PFSK-1 (cell line): ENCODE measurements around the gene ATP6V0D1.

ENCODE experiments used
- FOXP2 ChIP-seq: optimal IDR thresholded peaks from 2 replicates; pipeline ENCODE3; 2011; ENCODE audit warnings: borderline replicate concordance, control low read depth, inconsistent platforms; ENCODE audit not compliant: insufficient read depth; ENCODE audit errors: extremely low read length, extremely low read depth
- POLR2AphosphoS5 ChIP-seq: IDR thresholded peaks from 2 replicates; pipeline ENCODE4 v1.6.1; 2012; ENCODE audit warnings: low read depth, mild to moderate bottlenecking, control low read depth, low read length, moderate library complexity
- REST ChIP-seq, 2 experiments: IDR thresholded peaks; 2 replicates each; pipeline versions ENCODE4 v1.6.1 to v1.8.0; 2011 to 2012; ENCODE audit warnings: low read depth in 2 of 2, low read length in 2 of 2, control low read depth in 1 of 2, inconsistent platforms in 1 of 2, mild to moderate bottlenecking in 1 of 2, moderate library complexity in 1 of 2; ENCODE audit not compliant: insufficient read depth in 1 of 2
- SIN3A ChIP-seq: IDR thresholded peaks from 2 replicates; pipeline ENCODE4 v1.6.1; 2012; ENCODE audit warnings: mild to moderate bottlenecking, low read length, moderate library complexity, borderline replicate concordance; ENCODE audit not compliant: insufficient read depth
- TAF1 ChIP-seq: IDR thresholded peaks from 2 replicates; pipeline ENCODE4 v1.6.1; 2012; ENCODE audit warnings: low read length, control low read depth, borderline replicate concordance; ENCODE audit not compliant: insufficient read depth

Gene ATP6V0D1

DNA sequence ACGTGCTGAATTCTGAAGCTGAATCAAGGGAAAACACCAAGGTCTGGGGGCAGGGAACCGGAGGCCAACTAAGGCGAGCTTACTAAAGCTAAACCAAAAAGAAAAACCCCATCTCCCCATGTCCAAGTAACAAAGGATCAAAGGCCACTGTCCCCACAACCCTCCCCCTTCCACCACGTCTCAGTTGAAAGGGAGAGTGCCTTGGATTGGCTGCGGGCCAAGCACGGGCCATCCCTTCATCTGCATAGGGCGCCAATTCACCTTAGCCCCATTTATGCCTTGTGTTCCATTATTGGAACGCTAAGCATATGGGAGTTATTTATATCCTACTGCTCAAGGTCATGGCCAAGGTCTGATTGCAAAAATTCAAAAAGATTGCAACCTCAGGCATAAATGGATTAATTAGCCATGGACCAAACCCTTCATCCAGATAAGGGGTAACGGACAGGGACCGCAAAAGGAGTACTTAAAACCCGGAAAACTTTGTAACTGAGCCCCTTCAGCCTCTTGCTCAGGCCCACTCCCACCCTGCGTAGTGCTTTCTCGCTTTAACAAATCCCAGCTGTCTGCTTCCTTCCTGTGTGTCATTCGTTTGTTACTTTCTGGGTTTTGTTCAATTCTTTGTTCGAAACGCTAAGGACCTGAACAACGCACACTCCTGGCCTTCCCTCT is 740 bp upstream of the ATP6V0D1 start:
- TF ChIP-seq POLR2AphosphoS5 = no peak

GRCh38 chr16:67477960-67478554 is 2.9 kb downstream of the ATP6V0D1 start:
- TF ChIP-seq POLR2AphosphoS5 (no peak), FOXP2 (no peak), TAF1 (no peak), REST (IDR thresholded peaks at IDR 0.05; ENCODE audit: insufficient read depth in 1 of 2, low read depth in 2 of 2, low read length in 2 of 2) (no peak), SIN3A (no peak)

DNA sequence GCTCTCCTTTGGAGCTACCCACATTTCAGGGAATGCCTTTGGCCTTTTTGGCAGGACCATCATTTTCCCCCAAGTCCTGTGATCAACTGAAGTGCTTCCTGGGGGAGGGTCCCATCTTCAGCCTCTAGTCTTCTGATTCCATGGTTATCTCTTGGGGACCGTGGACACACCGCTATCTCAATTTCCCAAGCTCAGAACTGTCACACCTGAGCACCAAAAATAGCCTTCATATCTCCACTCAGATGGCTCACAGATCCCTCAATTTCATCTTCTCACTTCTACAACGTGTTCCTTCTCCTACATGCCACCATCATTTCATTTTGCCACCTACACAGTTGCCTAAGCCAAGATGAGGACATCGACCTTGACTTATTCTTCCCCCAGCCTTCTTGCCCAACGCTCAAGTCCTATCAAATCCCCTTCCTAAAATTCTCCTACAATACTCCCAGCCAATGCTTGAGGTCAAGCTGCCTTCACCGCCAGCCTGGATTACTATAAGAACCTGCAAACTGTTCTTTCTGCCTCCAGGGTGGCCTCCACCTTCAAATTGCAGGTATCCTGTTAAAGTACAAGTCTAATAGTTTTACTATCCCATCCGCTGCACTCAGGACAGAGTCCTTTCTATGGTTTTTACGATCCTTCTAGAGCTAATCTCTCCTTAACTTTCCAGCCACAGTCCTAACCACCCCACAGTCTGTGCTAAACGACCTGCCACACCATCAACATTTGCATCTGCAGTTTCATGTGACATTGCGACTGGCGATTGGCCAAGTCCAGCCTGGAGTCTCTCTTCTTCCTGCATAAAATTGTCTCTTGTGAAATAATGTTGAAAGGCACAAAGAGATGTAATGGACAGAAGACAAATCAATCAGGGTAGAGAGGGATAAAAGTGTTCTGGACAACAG is 6.2 kb downstream of the ATP6V0D1 start:
- TF ChIP-seq TAF1 (no peak), SIN3A (no peak), FOXP2 (no peak), REST (IDR thresholded peaks at IDR 0.05; ENCODE audit: insufficient read depth in 1 of 2, low read depth in 2 of 2, low read length in 2 of 2) (no peak)

DNA sequence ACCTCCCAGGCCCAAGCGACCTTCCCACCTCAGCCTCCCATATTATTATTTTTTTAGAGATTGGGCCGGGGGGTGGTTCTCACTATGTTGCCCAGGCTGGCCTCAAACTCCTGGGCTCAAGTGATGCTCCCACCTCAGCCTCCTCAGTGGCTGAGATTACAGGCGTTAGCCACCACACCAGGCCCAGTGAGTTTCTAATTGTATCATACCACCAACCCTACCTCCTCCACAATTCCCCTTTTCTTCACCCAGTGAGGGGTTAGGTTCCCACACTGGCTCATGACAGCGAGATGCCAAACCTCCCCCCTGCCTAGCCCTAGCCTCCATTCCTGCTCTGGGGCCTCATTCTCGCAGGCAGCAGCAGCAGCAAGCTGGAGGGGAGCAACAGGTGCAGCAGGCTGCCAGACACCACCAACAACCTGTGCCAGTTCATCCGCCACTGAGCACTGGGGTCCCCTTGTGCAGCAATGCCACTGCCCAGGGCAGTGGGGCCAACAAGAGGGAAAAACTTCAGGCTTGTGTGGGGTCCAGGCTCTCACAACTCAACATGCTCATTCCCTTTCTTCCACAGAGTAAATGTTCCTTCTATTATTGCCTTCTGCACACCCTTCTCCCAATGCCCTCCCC is 9.1 kb downstream of the ATP6V0D1 start:
- TF ChIP-seq REST (IDR thresholded peaks at IDR 0.05; ENCODE audit: insufficient read depth in 1 of 2, low read depth in 2 of 2, low read length in 2 of 2) = no peak
- no peak for TF ChIP-seq FOXP2
- no peak for TF ChIP-seq SIN3A
- TF ChIP-seq POLR2AphosphoS5 = no peak

DNA sequence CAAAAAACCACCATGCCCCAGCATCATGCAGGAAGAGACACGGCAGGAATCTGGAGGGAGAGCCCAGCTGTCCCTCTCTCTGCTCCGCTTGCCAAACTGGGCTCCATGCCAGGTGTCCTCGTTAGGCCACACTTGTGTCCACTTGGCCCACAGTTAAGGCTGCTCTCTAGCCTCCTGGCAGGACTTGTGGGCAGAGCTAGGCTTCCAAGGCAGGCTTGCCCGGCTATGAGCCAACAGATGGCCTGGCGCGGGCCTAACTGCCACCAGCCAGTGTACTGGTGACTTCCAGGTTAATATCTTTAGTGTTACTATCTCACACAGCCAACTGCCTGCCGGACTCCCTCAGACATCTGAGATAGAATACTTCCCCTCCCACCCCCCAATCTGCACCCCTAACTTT is 10.6 kb downstream of the ATP6V0D1 start:
- TF ChIP-seq FOXP2 = no peak
- TF ChIP-seq SIN3A = no peak
- TF ChIP-seq TAF1 = no peak
- TF ChIP-seq REST (IDR thresholded peaks at IDR 0.05; ENCODE audit: insufficient read depth in 1 of 2, low read depth in 2 of 2, low read length in 2 of 2) = no peak
- no peak for TF ChIP-seq POLR2AphosphoS5
